HCEC 1CT (cell line): ENCODE measurements around the gene USH1C.

Source experiments
- DNase-seq: peaks from one replicate; pipeline ENCODE4 v3.0.0-alpha.2; 2017

USH1C gene

GRCh38 chr11:17546240-17546639 is 2.0 kb upstream of the USH1C start:
- DNase-seq, result no peak

DNA sequence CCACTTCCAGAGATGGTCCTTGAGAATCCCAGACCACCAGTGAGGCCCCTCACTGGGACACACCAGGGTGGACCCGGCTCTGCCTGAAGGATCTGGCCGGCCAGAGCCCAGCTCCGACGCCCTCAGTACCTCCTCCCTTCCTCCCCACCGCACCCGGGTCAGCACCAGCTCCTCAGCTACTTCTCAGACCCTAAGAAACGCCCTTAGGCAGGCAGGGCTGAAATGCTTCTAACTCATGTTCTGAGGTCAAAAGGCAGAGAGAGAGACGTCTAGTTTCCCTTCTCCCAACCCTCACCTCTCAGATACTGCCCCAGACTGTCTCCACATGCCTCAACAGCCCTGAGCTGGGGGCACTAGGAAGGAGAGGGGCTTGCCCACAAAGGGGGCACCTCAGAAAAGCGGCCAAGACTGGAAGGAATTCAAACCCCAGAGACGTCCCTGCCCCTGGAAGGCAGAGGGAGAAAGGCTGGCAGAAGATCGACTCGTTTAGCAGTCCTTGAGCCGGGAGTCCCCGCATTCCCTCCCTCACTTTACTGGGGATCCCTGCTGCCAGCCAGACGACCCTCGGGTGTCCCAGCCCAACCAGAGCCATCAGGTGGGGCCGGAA is 539 bp downstream of the USH1C start:
- DNase-seq, result no peak

GRCh38 chr11:17543041-17543440 is 1.2 kb downstream of the USH1C start:
- no peak for DNase-seq

GRCh38 chr11:17542249-17542648 is 2.0 kb downstream of the USH1C start:
- no peak for DNase-seq

GRCh38 chr11:17541330-17541885 is 2.8 kb downstream of the USH1C start:
- no peak for DNase-seq

DNA sequence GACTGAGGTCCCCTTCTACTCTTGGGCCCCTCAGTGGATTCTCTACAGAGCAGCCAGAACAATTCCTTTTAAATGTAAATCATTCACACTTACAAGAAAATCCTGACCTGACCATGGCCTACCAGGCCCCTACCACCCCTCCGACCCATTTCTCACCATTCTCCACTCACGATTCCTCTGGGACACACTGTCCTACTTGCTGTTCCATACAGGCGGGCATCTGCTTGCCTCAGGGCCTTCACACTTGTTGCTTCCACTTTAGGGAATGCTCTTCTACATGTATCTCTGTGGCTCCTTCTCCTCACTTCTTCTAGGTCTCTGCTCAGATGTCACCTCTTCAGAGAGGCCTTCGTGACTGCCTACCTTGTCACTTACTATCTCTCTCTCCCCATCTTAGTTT is 3.4 kb downstream of the USH1C start:
- DNase-seq, result no peak

DNA sequence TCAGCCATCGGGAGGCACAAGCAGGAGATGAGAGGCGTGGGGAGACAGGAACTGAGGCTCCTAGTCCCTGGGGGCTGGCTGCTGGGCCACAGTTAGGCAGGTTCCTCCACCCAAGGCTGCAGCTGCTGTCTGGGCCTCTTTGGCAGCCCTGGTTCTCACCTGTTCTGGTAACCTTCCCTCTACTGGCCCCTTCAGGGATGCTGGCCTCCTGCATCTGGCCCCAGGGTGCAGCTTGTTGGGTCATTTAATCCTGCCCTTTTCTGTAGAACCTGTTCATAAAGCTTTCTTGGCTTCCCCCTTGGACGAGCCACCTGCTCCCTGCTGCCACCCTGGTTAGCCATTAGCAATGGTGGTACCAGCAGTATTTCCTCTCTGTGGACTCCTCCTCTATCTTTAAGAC is 5.5 kb downstream of the USH1C start:
- DNase-seq, result no peak

DNA sequence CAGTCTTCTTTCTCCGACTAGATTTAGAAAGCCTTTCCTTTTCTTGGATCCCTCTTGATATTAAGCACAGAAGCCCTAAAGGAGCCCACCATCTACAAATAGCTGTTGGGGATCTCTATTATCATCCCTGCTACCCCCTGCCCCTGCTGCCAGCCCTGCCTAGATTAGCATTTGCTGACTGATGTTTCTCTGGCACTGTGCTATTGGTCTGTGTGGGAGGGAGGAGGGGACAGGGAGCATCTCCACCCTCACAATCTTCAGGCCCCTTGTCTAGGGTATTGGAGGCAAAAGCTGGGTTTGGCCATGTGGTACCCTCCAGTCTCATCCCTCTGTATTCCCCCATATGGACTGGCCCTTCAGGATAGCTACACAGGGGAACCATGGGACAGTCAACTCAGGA is 6.2 kb downstream of the USH1C start:
- no peak for DNase-seq

DNA sequence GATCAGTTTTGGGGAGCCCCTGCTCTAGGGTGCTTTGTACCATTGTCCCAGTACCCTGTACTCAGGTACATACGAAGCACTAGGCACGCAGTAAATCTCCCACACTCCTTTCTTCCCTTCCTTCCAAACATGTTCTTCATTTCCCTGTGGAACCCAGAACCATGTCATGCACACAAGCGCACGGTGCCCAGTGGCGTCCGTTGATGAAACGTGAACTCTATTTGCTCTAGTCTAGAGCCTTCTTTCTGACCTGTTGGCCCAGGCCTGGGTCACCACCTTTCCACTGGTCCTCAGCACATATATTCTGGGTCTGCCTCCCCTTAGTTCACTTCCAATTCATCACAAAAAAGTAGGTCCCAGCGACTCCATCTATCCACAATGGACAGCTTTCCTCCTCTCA is 7.0 kb downstream of the USH1C start:
- DNase-seq, result no peak

DNA sequence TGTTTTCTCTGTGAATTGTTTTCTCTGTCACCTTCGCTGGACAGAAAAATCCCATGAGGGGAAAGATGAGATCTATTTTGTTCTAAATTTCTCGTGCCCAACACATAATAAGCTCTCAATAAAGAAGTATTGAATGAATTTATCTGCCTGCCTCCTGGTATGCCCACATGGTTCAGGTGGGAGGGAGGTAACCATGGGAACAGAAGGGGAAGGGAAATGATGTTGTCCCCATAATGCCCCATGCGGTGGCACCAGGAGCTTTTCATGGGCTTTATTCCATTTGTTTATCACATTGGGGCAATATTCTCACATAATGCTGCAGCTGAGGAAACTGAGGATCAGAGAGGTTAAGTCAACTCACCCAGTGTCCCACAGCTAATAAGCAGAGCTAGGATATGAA is 8.7 kb downstream of the USH1C start:
- DNase-seq, result no peak

DNA sequence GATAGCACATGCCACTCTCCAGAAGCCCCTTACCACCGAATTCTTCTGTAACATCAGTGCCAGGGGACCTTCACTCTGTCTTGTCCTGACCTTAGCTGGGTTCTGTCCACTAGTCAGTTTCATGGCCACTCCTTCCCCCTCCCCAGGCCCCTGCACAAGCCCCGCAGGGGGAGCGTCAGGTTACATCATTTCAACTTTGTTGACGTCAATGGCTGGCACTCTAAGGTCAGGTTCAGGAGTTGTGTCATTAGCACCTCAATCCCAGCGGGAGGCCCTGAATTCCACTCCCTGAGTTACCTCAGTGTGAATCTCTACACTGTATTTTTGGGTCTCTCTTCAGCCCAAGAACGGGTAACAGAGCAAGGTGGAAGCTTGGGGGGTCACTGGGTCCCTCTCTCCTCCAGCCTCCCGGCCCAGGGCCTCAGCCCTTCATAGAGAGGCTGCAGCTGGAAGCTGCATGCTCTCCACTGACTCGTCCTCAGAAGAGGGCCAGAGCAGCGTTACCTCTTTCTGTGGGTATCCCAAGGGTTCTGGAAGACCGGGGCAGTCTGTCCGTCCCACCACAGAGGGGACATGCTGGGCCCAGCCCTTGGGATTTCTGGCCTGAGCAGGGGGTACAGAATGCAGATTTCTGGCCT is 10.3 kb downstream of the USH1C start:
- no peak for DNase-seq

DNA sequence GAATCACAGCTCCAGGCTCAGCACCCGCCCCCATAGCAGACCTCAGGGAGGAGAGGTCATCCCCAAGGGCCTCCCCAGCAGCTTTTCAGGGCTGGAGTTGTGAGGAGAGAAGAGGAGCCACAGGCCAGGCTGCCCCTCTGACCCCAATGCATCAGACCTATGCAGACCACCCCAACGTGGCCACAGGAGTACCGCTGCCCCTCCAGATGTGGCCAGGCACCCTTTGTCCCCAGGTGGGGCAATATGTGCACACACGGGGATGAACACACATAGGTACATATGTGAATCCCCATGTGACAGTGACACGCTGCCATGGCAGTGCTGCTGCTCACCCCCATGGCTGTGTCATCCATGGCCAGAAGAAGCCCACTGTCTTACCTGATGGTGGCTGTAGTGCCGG is 10.9 kb downstream of the USH1C start:
- DNase-seq, result no peak

- DNase-seq, result no peak
These were observed 11.4 kb downstream of the USH1C start for GRCh38 chr11:17532784-17533183.

DNA sequence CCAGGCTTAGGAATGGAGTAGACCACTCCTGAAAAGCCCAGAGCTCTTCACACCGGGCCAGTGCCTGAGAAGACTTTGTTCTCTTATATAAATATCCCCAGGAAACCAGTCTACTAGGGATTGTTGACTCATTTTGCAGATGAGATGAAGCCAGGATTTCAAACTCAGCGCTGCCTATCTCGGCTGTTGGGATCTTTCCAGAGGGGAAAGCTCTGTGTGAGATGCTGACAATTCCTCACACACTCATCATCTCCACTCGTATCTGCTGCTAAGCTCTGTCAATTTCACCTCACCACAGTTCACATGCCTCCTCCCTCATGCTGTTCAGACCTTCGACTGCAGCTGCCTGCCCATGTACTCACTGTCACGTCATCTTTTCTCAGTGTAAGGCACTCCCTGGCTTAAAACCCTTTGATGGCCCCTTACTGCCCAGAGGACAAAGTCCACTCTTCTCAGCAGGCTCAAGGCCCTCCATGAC is 12.5 kb downstream of the USH1C start:
- no peak for DNase-seq

GRCh38 chr11:17531071-17531600 is 13.1 kb downstream of the USH1C start:
- no peak for DNase-seq

DNA sequence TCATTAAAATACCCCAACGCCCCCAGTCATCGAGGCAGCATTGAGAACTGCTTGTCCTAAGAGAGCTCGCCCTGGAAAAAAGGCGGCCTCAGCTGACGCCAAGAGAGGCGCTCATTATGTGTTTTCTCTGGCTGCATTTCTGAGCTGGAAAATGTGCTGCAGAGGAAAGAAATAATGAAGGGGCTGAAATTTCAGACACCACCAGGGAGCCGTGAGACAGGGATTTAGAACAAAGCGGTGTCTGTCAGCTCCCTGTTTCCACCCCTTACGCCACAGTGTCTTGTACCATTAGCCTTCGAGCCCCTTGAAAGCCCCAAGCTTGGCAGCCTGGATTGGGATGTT is 14.4 kb downstream of the USH1C start:
- DNase-seq, result no peak

- DNase-seq, result no peak
These were observed 15.0 kb downstream of the USH1C start for GRCh38 chr11:17528906-17529843.

GRCh38 chr11:17528181-17528691 is 16.0 kb downstream of the USH1C start:
- DNase-seq, result peak; percentile 19

DNA sequence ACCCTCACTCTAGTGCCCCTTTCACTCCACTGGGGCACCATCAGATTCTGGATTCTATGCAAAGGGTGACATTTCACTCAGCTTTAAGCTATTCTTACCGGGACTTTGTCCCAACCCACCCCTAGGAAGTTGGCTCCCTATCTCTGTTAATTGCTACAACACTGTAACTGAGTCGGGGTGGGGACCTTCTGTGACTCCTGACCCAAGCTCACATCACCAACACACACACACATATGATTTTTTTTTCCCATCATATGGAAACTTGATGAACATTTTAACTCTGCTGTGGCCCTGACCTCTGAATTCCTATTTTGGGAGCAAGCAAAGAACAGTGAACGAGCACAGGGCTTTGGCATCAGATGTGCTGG is 16.6 kb downstream of the USH1C start:
- no peak for DNase-seq

- no peak for DNase-seq
These were observed 17.1 kb downstream of the USH1C start for GRCh38 chr11:17526931-17527627.

DNA sequence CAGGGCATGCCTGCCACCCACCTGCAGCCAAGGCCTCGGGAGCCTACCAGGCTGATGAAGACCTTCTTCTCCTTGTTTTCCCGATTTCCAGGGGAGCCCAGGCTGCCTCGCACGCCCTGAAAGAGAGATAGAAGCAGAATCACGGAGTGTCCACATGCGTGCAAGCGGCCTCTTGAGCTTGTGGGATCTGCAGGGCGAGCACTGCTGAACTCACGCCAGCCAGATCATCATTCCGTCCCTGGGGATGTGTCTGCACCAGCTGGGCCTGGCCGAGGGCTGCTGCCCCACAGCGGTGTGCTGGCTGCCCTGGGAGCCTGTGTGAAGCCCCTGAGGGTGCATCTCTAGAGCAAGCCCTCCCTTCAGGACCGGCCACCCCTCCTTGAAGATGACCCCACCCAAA is 17.9 kb downstream of the USH1C start:
- DNase-seq, result no peak

DNA sequence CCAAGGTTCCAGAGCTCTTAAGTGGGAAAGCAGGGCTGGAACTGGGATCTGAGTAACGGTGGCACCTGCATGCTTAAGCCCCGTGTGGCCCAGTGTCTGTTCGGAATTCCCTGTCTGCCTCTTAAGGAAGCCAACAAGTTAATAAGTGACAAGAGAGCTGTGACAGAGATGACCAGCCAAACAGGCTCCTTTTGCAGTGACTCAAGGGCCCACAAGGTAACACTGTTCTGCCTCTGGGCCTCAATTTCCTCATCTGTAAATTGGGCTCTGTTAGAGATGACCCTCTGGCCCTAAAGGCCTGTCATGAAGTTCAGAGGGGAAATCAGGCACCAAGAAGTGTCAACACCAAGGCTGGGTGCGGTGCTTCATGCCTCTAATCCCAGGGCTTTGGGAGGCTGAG is 18.6 kb downstream of the USH1C start:
- no peak for DNase-seq

DNA sequence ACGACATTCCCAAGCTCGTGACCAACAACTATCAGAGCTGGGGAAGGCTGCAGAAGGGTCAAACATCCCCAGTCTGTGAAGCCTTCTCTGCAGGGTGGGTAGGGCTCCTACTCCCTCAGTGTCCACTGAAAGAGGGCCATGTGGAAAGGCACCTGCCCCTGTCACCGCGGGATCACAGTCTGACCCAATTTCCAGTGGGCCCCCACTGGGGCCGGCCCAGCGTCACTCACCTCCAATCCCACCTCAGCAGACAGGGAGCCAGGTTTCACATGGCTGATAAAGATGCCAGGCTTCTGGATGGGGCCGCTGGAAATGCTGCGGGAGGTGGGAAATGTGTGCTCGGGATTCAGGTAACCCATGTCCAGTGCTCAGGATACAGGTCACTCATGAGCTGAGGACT is 20.0 kb downstream of the USH1C start:
- DNase-seq, result no peak
